Measurements from ENCODE around the gene HDGFL3.
"Not testable (repeated sequence)": the region's sequence is repeated elsewhere in the genome, so short reads cannot be mapped to it uniquely, and the experiment has no call there.

Gene HDGFL3

DNA sequence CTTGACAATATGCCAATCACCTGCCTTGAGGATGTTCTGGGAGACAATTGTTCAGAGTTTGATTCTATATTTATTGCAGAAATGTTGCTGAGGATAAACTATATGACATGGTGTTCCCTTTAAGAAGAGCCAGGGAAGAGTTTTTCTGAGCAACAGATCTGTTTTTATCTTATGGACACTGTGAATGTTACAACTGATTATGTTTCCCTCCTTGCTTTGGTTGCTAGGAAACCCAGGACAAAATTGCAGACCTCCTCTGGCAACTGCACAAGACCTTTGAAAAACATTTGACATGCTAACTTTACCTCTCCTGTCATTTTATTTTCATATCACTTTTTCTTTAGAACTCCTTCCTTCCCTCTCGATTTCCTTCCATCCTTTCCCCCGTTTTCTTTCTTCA, 108.3 kb downstream of the HDGFL3 start:
- H3K4me1 ChIP-seq (ENCODE audit: low read length), result peaks cover 27% of the 10 kb centered on the region
- H2AFZ ChIP-seq (ENCODE audit: low read depth, low read length), result no peak overlapping the region
- H3K4me2 ChIP-seq (ENCODE audit: low read length), result no peak overlapping the region
- no peak for TF ChIP-seq EZH2phosphoT487 (IDR thresholded peaks at IDR 0.05; ENCODE audit: low read depth)
- TF ChIP-seq, protein P1, sequence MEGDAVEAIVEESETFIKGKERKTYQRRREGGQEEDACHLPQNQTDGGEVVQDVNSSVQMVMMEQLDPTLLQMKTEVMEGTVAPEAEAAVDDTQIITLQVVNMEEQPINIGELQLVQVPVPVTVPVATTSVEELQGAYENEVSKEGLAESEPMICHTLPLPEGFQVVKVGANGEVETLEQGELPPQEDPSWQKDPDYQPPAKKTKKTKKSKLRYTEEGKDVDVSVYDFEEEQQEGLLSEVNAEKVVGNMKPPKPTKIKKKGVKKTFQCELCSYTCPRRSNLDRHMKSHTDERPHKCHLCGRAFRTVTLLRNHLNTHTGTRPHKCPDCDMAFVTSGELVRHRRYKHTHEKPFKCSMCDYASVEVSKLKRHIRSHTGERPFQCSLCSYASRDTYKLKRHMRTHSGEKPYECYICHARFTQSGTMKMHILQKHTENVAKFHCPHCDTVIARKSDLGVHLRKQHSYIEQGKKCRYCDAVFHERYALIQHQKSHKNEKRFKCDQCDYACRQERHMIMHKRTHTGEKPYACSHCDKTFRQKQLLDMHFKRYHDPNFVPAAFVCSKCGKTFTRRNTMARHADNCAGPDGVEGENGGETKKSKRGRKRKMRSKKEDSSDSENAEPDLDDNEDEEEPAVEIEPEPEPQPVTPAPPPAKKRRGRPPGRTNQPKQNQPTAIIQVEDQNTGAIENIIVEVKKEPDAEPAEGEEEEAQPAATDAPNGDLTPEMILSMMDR (IDR thresholded peaks at IDR 0.05; ENCODE audit: low read depth, low read length), result no peak
- H3K27ac ChIP-seq (ENCODE audit: low read length), result no peak overlapping the region
- no peaks in the 10 kb centered on the region for H3K9me3 ChIP-seq (ENCODE audit: insufficient read depth, low read length)
- H4K20me1 ChIP-seq (ENCODE audit: insufficient read depth, low read length), result no peaks in the 10 kb centered on the region
- 0 out of 2 replicates have a peak, but pooled peaks cover 2% of the 10 kb centered on the region for H3K27me3 ChIP-seq (ENCODE audit: low read depth, low read length)
- no peaks in the 10 kb centered on the region for H3K36me3 ChIP-seq (replicated peaks; ENCODE audit: low read depth, low read length)
- no peaks in the 10 kb centered on the region for H3K79me2 ChIP-seq (ENCODE audit: low read length)
- no peak overlapping the region for H3K4me3 ChIP-seq (ENCODE audit: low read length)
- no peak overlapping the region for H3K9ac ChIP-seq (ENCODE audit: low read length)

DNA sequence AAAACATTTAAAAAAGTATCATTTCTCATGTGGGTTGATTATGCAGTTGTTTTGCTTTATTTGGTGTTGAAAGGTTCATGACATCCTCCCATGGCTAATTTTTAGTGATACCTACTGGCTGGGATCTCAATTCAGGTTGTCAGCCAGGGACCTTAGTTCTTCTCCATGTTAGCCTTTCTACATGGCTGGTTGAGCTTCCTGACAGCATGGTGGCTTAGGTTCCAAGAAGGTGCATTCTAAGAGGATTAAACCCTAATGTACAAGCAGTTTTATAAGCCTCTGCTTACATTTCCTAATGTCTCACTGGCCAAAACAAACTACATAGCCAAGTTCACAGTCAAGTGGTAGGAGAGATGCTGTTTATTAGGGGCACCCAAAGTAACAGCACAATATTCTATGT, 109.5 kb downstream of the HDGFL3 start:
- Histone ChIP-seq H3K4me2 (ENCODE audit: low read length) (no peak overlapping the region), H3K9ac (ENCODE audit: low read length) (no peak overlapping the region), H3K36me3 (replicated peaks; ENCODE audit: low read depth, low read length) (no peaks in the 10 kb centered on the region), H2AFZ (ENCODE audit: low read depth, low read length) (no peak overlapping the region), H4K20me1 (ENCODE audit: insufficient read depth, low read length) (no peaks in the 10 kb centered on the region), H3K4me3 (ENCODE audit: low read length) (no peak overlapping the region), H3K79me2 (ENCODE audit: low read length) (no peaks in the 10 kb centered on the region), H3K9me3 (ENCODE audit: insufficient read depth, low read length) (no peaks in the 10 kb centered on the region), H3K27me3 (ENCODE audit: low read depth, low read length) (0 out of 2 replicates have a peak, but pooled peaks cover 2% of the 10 kb centered on the region), H3K27ac (ENCODE audit: low read length) (no peak overlapping the region), H3K4me1 (ENCODE audit: low read length) (peaks cover 35% of the 10 kb centered on the region)
- TF ChIP-seq, protein P1 (IDR thresholded peaks at IDR 0.05; ENCODE audit: low read depth, low read length), result no peak
- no peak for TF ChIP-seq EZH2phosphoT487 (IDR thresholded peaks at IDR 0.05; ENCODE audit: low read depth)

DNA sequence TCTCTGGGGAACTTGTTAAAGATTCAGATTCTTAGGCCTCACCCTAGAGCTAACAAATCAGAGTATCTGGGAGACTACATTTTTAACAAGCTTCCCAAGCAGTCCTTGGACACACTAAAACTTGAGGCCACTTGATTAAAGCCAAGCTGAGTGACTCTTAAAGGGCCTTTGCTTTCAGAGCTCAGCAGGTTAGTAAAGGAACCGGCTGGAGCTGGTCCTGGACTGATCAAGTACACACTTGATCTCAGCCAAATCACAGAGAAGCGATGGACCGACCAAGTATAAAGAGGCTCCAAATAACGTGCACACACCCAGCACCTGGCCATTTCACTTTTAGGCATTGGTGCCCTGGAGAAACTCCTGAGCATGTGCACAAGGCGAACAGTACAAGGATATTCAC, 113.0 kb downstream of the HDGFL3 start:
- H3K27me3 ChIP-seq (ENCODE audit: low read depth, low read length), result no peaks in the 10 kb centered on the region
- peak overlapping the region; percentile 40; the same call in 1 of the 2 replicates for H2AFZ ChIP-seq (ENCODE audit: low read depth, low read length)
- no peak overlapping the region for H3K4me3 ChIP-seq (ENCODE audit: low read length)
- TF ChIP-seq, protein P1 (IDR thresholded peaks at IDR 0.05; ENCODE audit: low read depth, low read length), result no peak
- no peak for TF ChIP-seq EZH2phosphoT487 (IDR thresholded peaks at IDR 0.05; ENCODE audit: low read depth)
- no peaks in the 10 kb centered on the region for H3K9me3 ChIP-seq (ENCODE audit: insufficient read depth, low read length)
- H3K27ac ChIP-seq (ENCODE audit: low read length), result no peak overlapping the region
- no peaks in the 10 kb centered on the region for H3K36me3 ChIP-seq (replicated peaks; ENCODE audit: low read depth, low read length)
- H4K20me1 ChIP-seq (ENCODE audit: insufficient read depth, low read length), result no peaks in the 10 kb centered on the region
- no peak overlapping the region for H3K4me2 ChIP-seq (ENCODE audit: low read length)
- no peak overlapping the region for H3K9ac ChIP-seq (ENCODE audit: low read length)
- no peaks in the 10 kb centered on the region for H3K79me2 ChIP-seq (ENCODE audit: low read length)
- peaks cover 42% of the 10 kb centered on the region for H3K4me1 ChIP-seq (ENCODE audit: low read length)

DNA sequence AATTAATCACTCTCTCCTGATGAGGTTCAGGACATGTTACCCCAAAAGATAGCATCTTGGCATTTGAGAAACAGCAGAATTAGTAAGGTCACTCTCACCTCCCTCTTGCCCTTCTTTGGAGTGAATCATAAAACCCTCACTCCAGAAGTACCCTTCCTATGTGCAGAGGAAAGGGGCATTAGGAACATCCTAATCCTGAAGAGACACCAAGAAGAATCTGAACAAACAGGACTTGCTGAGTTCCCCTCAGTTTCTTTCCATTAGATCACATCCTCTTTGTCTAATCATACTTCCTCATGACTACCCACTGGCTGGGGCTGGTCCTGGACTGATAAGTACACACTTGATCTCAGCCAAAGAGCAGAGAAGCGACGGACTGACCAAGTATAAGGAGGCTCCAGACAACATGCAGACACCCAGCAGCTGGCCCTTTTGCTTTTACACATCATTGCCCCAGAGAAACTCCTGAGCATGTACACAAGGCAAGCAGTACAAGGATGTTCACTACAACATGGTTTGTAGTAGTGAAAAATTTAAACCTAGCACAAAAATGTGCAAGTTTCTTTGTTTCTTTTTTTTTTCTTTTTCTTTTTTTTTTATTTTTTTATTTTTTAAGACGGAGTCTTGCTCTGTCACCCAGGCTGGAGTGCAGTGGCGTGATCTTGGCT, 115.2 kb downstream of the HDGFL3 start:
- Histone ChIP-seq H3K4me1 (ENCODE audit: low read length) (peaks cover 37% of the 10 kb centered on the region), H3K9ac (ENCODE audit: low read length) (peak overlapping the region; percentile 78), H3K27me3 (ENCODE audit: low read depth, low read length) (no peaks in the 10 kb centered on the region), H3K4me3 (ENCODE audit: low read length) (peak overlapping the region; percentile 68), H3K79me2 (ENCODE audit: low read length) (no peaks in the 10 kb centered on the region), H2AFZ (ENCODE audit: low read depth, low read length) (peak overlapping the region; percentile 57), H3K4me2 (ENCODE audit: low read length) (peak overlapping the region; percentile 91), H3K36me3 (replicated peaks; ENCODE audit: low read depth, low read length) (no peaks in the 10 kb centered on the region), H4K20me1 (ENCODE audit: insufficient read depth, low read length) (no peaks in the 10 kb centered on the region), H3K9me3 (ENCODE audit: insufficient read depth, low read length) (no peaks in the 10 kb centered on the region), H3K27ac (ENCODE audit: low read length) (peak overlapping the region; percentile 92)
- TF ChIP-seq, protein P1 (IDR thresholded peaks at IDR 0.05; ENCODE audit: low read depth, low read length), result no peak
- TF ChIP-seq EZH2phosphoT487 (IDR thresholded peaks at IDR 0.05; ENCODE audit: low read depth), result no peak

DNA sequence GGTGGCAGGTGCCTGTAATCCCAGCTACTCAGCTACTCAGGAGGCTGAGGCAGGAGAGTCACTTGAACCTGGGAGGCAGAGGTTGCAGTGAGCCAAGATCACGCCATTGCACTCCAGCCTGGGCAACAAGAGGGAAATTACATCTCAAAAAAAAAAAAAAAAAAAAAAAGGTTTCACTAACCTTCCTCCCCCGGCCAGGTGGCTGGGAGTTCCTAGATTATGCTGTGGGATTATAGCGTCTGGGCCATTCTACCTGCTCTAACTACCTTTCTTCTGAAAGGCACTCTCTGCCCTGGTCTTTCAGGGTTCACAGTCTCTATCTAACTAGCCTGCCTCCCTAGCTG, 115.7 kb downstream of the HDGFL3 start:
- Histone ChIP-seq H3K9ac (ENCODE audit: low read length) (peak overlapping the region; percentile 78), H3K4me1 (ENCODE audit: low read length) (peaks cover 37% of the 10 kb centered on the region), H3K27ac (ENCODE audit: low read length) (peak overlapping the region; percentile 92), H3K4me3 (ENCODE audit: low read length) (peak overlapping the region; percentile 68), H3K4me2 (ENCODE audit: low read length) (peak overlapping the region; percentile 91), H2AFZ (ENCODE audit: low read depth, low read length) (peak overlapping the region; percentile 57)
- H3K27me3 ChIP-seq (ENCODE audit: low read depth, low read length); H3K9me3 ChIP-seq (ENCODE audit: insufficient read depth, low read length); H3K36me3 ChIP-seq (replicated peaks; ENCODE audit: low read depth, low read length); H4K20me1 ChIP-seq (ENCODE audit: insufficient read depth, low read length); H3K79me2 ChIP-seq (ENCODE audit: low read length): not testable (repeated sequence)

Measured in OCI-LY3 (cell line).